H9 (cell line): ENCODE results near the gene LTBP4. TPM values are rescaled to one million over a fixed set of nuclear protein-coding genes. Genes with fewer than 3 reads are reported as not detected.
"Not testable (repeated sequence)": the region's sequence is repeated elsewhere in the genome, so short reads cannot be mapped to it uniquely, and the experiment has no call there.

Source experiments
- DNase-seq: peaks from one replicate; pipeline ENCODE4 v3.0.0-alpha.2; 2017
- H2AFZ ChIP-seq: one replicate; pipeline ENCODE4 v1.6.1; 2013; ENCODE audit warnings: mild to moderate bottlenecking, low read length, control low read depth, moderate library complexity
- H2AK5ac ChIP-seq: 2 replicates; pipeline ENCODE4 v1.6.1; 2013; ENCODE audit warnings: low read length, control low read depth, mixed read lengths; ENCODE audit not compliant: insufficient read length
- H2BK120ac ChIP-seq: one replicate; pipeline ENCODE4 v1.6.1; 2013; ENCODE audit warnings: low read depth, mild to moderate bottlenecking, low read length, control low read depth, inconsistent platforms; ENCODE audit not compliant: poor library complexity, severe bottlenecking
- H2BK12ac ChIP-seq: 2 replicates; pipeline ENCODE4 v1.6.1; 2013; ENCODE audit warnings: low read length, control low read depth, mixed read lengths, low read depth; ENCODE audit not compliant: insufficient read length
- H2BK15ac ChIP-seq: 2 replicates; pipeline ENCODE4 v1.6.1; 2013; ENCODE audit warnings: low read depth, low read length, control low read depth
- H2BK20ac ChIP-seq: one replicate; pipeline ENCODE4 v1.6.1; 2013; ENCODE audit warnings: low read depth, mild to moderate bottlenecking, low read length, control low read depth, inconsistent platforms; ENCODE audit not compliant: poor library complexity, severe bottlenecking
- H2BK5ac ChIP-seq: 2 replicates; pipeline ENCODE4 v1.6.1; 2013; ENCODE audit warnings: low read length, control low read depth, mixed read lengths; ENCODE audit not compliant: insufficient read length
- H3K14ac ChIP-seq: 2 replicates; pipeline ENCODE4 v1.6.1; 2013; ENCODE audit warnings: low read length, control low read depth; ENCODE audit not compliant: insufficient read depth
- H3K18ac ChIP-seq: 2 replicates; pipeline ENCODE4 v1.6.1; 2013; ENCODE audit warnings: low read depth, mild to moderate bottlenecking, mixed read lengths, low read length, control low read depth; ENCODE audit not compliant: insufficient read length
- H3K23ac ChIP-seq: 2 replicates; pipeline ENCODE4 v1.6.1; 2013; ENCODE audit warnings: low read length, control low read depth, mixed read lengths, low read depth; ENCODE audit not compliant: insufficient read length
- H3K23me2 ChIP-seq: 2 replicates; pipeline ENCODE4 v1.6.1; 2013; ENCODE audit warnings: low read depth, mild to moderate bottlenecking, mixed read lengths, low read length, control low read depth; ENCODE audit not compliant: insufficient read length, poor library complexity, severe bottlenecking
- H3K27ac ChIP-seq: 2 replicates; pipeline ENCODE4 v1.5.1; 2013; ENCODE audit warnings: low read length, control low read depth, mixed read lengths, low read depth; ENCODE audit not compliant: insufficient read length
- H3K27me3 ChIP-seq: 2 replicates; pipeline ENCODE4 v1.6.1; 2013; ENCODE audit warnings: low read length, control low read depth, inconsistent platforms; ENCODE audit not compliant: insufficient read depth
- H3K4ac ChIP-seq: 2 replicates; pipeline ENCODE4 v1.6.1; 2013; ENCODE audit warnings: low read depth, mild to moderate bottlenecking, control low read depth, inconsistent platforms, low read length, moderate library complexity
- H3K4me1 ChIP-seq: 2 replicates; pipeline ENCODE4 v1.6.1; 2013; ENCODE audit warnings: low read length, control low read depth, inconsistent platforms; ENCODE audit not compliant: insufficient read depth
- H3K4me2 ChIP-seq: 2 replicates; pipeline ENCODE4 v1.6.1; 2013; ENCODE audit warnings: low read length, control low read depth, mixed read lengths; ENCODE audit not compliant: insufficient read length, insufficient read depth
- H3K56ac ChIP-seq: 2 replicates; pipeline ENCODE4 v1.6.1; 2013; ENCODE audit warnings: low read depth, mild to moderate bottlenecking, mixed read lengths, low read length, control low read depth; ENCODE audit not compliant: insufficient read length
- H3K79me1 ChIP-seq: 2 replicates; pipeline ENCODE4 v1.6.1; 2013; ENCODE audit warnings: low read depth, mild to moderate bottlenecking, moderate library complexity, low read length, control low read depth, inconsistent platforms; ENCODE audit not compliant: insufficient read depth, poor library complexity, severe bottlenecking
- H3K79me2 ChIP-seq: 2 replicates; pipeline ENCODE4 v1.6.1; 2013; ENCODE audit warnings: low read length, control low read depth, inconsistent platforms; ENCODE audit not compliant: insufficient read depth
- H3K9ac ChIP-seq: 2 replicates; pipeline ENCODE4 v1.6.1; 2013; ENCODE audit warnings: low read length, control low read depth, mixed read lengths; ENCODE audit not compliant: insufficient read length; ENCODE audit errors: extremely low read depth
- H3K9me3 ChIP-seq: one replicate; pipeline ENCODE4 v1.6.1; 2013; ENCODE audit warnings: low read depth, low read length, inconsistent platforms; ENCODE audit not compliant: control insufficient read depth
- H3T11ph ChIP-seq: one replicate; pipeline ENCODE4 v1.6.1; 2013; ENCODE audit warnings: mild to moderate bottlenecking, low read length, control low read depth, inconsistent platforms
- H4K20me1 ChIP-seq: one replicate; pipeline ENCODE4 v1.6.1; 2013; ENCODE audit not compliant: control insufficient read depth, insufficient read length, insufficient read depth
- H4K5ac ChIP-seq: 2 replicates; pipeline ENCODE4 v1.6.1; 2013; ENCODE audit warnings: low read depth, mild to moderate bottlenecking, mixed read lengths, low read length, control low read depth; ENCODE audit not compliant: insufficient read length
- H4K8ac ChIP-seq: replicated peaks from 2 replicates; pipeline ENCODE4 v1.6.1; 2013; ENCODE audit warnings: low read length, control low read depth, mixed read lengths, low read depth; ENCODE audit not compliant: insufficient read length
- H4K91ac ChIP-seq: 2 replicates; pipeline ENCODE4 v1.6.1; 2013; ENCODE audit warnings: low read depth, mild to moderate bottlenecking, moderate library complexity, mixed read lengths, low read length, control low read depth; ENCODE audit not compliant: insufficient read length
- H3K27ac Mint-ChIP-seq, 3 experiments: 2 replicates in 2 of 3; 3 replicates in 1 of 3; pipeline ENCODE4 v1.8.0; 2020 to 2021; ENCODE audit warnings: mixed read lengths in 3 of 3, mild to moderate bottlenecking in 1 of 3, moderate library complexity in 1 of 3
- H3K27me3 Mint-ChIP-seq: 2 replicates; pipeline ENCODE4 v1.8.0; 2021; ENCODE audit warnings: low read depth, mild to moderate bottlenecking, moderate library complexity, mixed read lengths
- H3K36me3 Mint-ChIP-seq, 3 experiments: 2 replicates in 2 of 3; 3 replicates in 1 of 3; pipeline ENCODE4 v1.8.0; 2020 to 2021; ENCODE audit warnings: low read depth in 3 of 3, mixed read lengths in 3 of 3; ENCODE audit not compliant: insufficient read depth in 1 of 3
- H3K4me1 Mint-ChIP-seq, 2 experiments: 2 replicates each; pipeline ENCODE4 v1.8.0; 2020; ENCODE audit warnings: mixed read lengths in 2 of 2
- H3K4me3 Mint-ChIP-seq, 2 experiments: 2 replicates in 1 of 2; 3 replicates in 1 of 2; pipeline ENCODE4 v1.8.0; 2020 to 2021; ENCODE audit warnings: mild to moderate bottlenecking in 2 of 2, mixed read lengths in 2 of 2, moderate library complexity in 1 of 2
- H3K9me3 Mint-ChIP-seq, 2 experiments: 2 replicates in 1 of 2; 3 replicates in 1 of 2; pipeline ENCODE4 v1.8.0; 2020; ENCODE audit warnings: mild to moderate bottlenecking in 2 of 2, mixed read lengths in 2 of 2, moderate library complexity in 1 of 2
- WGBS: extraction: QIAGEN DNeasy Blood & Tissue Kit; methylation state at CpG from one replicate; pipeline ENCODE4 v1.1.7; 2013; ENCODE audit warnings: missing lambda C conversion rate, low lambda C conversion rate, mixed read lengths; ENCODE audit not compliant: insufficient read length; ENCODE audit errors: extremely low coverage; 5-methylcytosine and 5-hydroxymethylcytosine counted together
- total RNA-seq: library from RNA; stranded (reverse); gene quantifications from 2 replicates; pipeline ENCODE4 v1.2.1, GENCODE V29; 2021
- TF ChIP-seq, protein P1 (sequence below): fragments of 200-600 bp; sonication (generic); conservative IDR thresholded peaks from 3 replicates; pipeline ENCODE4 v1.8.0; 2021; ENCODE audit warnings: antibody characterized with exemption, mild to moderate bottlenecking

The LTBP4 gene
- total RNA-seq, 1 experiment from 2014 or later, result 129 TPM

GRCh38 chr19:40561947-40562346 is 39.2 kb upstream of the LTBP4 start:
- no peak overlapping the region for H2BK12ac ChIP-seq
- WGBS, result no CpG with 5 or more reads among the region's 4 CpGs
- no peaks in the 10 kb centered on the region for H3K79me2 ChIP-seq
- H3K27me3 Mint-ChIP-seq, result peaks cover 71% of the 10 kb centered on the region
- no peak overlapping the region for H4K8ac ChIP-seq
- no peak overlapping the region for H2BK15ac ChIP-seq
- no peak overlapping the region for H2BK120ac ChIP-seq
- H4K5ac ChIP-seq, result no peak overlapping the region
- no peaks in the 10 kb centered on the region for H3K36me3 Mint-ChIP-seq
- H3T11ph ChIP-seq, result no peak overlapping the region
- H3K27ac Mint-ChIP-seq, result no peak overlapping the region; a peak in 1 of 7 replicates
- H3K9me3 ChIP-seq, result no peaks in the 10 kb centered on the region
- H3K27ac ChIP-seq, result no peak overlapping the region
- H3K9me3 Mint-ChIP-seq, result no peaks in the 10 kb centered on the region
- no peak overlapping the region for H3K18ac ChIP-seq
- H3K4me1 Mint-ChIP-seq, result no peaks in the 10 kb centered on the region
- TF ChIP-seq, protein P1, sequence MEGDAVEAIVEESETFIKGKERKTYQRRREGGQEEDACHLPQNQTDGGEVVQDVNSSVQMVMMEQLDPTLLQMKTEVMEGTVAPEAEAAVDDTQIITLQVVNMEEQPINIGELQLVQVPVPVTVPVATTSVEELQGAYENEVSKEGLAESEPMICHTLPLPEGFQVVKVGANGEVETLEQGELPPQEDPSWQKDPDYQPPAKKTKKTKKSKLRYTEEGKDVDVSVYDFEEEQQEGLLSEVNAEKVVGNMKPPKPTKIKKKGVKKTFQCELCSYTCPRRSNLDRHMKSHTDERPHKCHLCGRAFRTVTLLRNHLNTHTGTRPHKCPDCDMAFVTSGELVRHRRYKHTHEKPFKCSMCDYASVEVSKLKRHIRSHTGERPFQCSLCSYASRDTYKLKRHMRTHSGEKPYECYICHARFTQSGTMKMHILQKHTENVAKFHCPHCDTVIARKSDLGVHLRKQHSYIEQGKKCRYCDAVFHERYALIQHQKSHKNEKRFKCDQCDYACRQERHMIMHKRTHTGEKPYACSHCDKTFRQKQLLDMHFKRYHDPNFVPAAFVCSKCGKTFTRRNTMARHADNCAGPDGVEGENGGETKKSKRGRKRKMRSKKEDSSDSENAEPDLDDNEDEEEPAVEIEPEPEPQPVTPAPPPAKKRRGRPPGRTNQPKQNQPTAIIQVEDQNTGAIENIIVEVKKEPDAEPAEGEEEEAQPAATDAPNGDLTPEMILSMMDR, result no peak
- no peak overlapping the region for H3K4ac ChIP-seq
- H3K79me1 ChIP-seq, result no peaks in the 10 kb centered on the region
- H3K4me1 ChIP-seq, result no peaks in the 10 kb centered on the region
- H3K4me3 Mint-ChIP-seq, result no peak overlapping the region
- no peak overlapping the region for H3K9ac ChIP-seq
- no peak overlapping the region for H2BK20ac ChIP-seq
- H3K4me2 ChIP-seq, result no peak overlapping the region
- H3K23ac ChIP-seq, result no peak overlapping the region
- no peak for DNase-seq
- H2BK5ac ChIP-seq, result no peak overlapping the region
- H3K14ac ChIP-seq, result no peak overlapping the region
- H3K27me3 ChIP-seq, result peaks cover 2% of the 10 kb centered on the region; the same call in 1 of the 2 replicates
- H2AFZ ChIP-seq, result no peak overlapping the region
- H4K20me1 ChIP-seq, result no peaks in the 10 kb centered on the region
- H4K91ac ChIP-seq, result no peak overlapping the region
- H3K23me2 ChIP-seq, result no peaks in the 10 kb centered on the region
- H2AK5ac ChIP-seq, result no peak overlapping the region
- H3K56ac ChIP-seq, result no peak overlapping the region

- not testable (repeated sequence) for H4K20me1 ChIP-seq, H3K4me1 Mint-ChIP-seq, DNase-seq, H2AFZ ChIP-seq, H3K14ac ChIP-seq, H3K56ac ChIP-seq, H2BK15ac ChIP-seq, H3T11ph ChIP-seq, H3K9ac ChIP-seq, H2BK12ac ChIP-seq, H3K4me2 ChIP-seq, H2BK5ac ChIP-seq, H3K18ac ChIP-seq, H3K4me1 ChIP-seq, H2BK20ac ChIP-seq, H4K8ac ChIP-seq, H3K27ac ChIP-seq, H3K4me3 Mint-ChIP-seq, H3K36me3 Mint-ChIP-seq, H3K9me3 ChIP-seq, H3K27ac Mint-ChIP-seq, H2BK120ac ChIP-seq, H4K91ac ChIP-seq, H3K79me1 ChIP-seq, H3K79me2 ChIP-seq, H3K23ac ChIP-seq, H3K4ac ChIP-seq, H3K9me3 Mint-ChIP-seq, H2AK5ac ChIP-seq, H4K5ac ChIP-seq, H3K23me2 ChIP-seq
- WGBS, result no CpG with 5 or more reads among the region's 1 CpG
- H3K27me3 ChIP-seq, result peaks cover 21% of the 10 kb centered on the region
- H3K27me3 Mint-ChIP-seq, result peaks cover 81% of the 10 kb centered on the region
Observed at GRCh38 chr19:40564535-40564934, 36.6 kb upstream of the LTBP4 start.
